Skin epidermis (tissue), 12 donors: Measurements from ENCODE around the gene RACGAP1.
A peak's percentile ranks its signal among the peaks of the same experiment; 100 is the strongest.
"Not testable (repeated sequence)": the region's sequence is repeated elsewhere in the genome, so short reads cannot be mapped to it uniquely, and the experiment has no call there.

Experiments
- H3K27ac ChIP-seq, 21 experiments: fragments of 200-600 bp; sonication (generic) in 11 of 21; one replicate each; pipeline ENCODE4 v1.5.0; 2020; ENCODE audit warnings: mild to moderate bottlenecking in 3 of 21, inconsistent platforms in 2 of 21, moderate library complexity in 2 of 21
- H3K4me3 ChIP-seq, 7 experiments: fragments of 200-600 bp; sonication (generic) in 2 of 7; one replicate each; pipeline ENCODE4 v1.5.0; 2020; ENCODE audit warnings: inconsistent platforms in 2 of 7, mild to moderate bottlenecking in 2 of 7, moderate library complexity in 1 of 7

Gene RACGAP1

GRCh38 chr12:50038336-50038735 is 13.0 kb upstream of the RACGAP1 start:
- Histone ChIP-seq H3K27ac (no peak overlapping the region), H3K4me3 (no peak overlapping the region)

- H3K4me3 ChIP-seq: peak overlapping the region; percentile 14 to 37 (median 27)
- H3K27ac ChIP-seq: peak overlapping the region in 16 of 21 experiments; percentile 4 to 78 (median 53)
These were observed 7.7 kb upstream of the RACGAP1 start for GRCh38 chr12:50032854-50033581.

DNA sequence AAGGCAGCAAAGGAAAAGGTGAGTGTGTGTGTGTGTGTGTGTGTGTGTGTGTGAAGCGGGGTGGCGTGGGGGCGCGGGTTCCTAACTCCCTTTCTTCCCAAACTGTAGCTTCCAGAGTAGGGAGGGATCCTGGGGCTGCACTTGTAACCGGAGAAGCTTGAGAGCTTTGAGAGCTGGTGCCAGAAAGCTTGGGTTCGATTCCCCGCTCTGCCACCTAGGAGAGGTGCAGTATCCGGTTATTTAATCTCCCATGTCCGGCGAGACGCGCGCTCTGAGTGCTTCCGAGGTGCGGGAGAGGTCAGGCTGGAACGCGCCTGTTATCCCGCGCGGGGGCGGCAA is 7.2 kb upstream of the RACGAP1 start:
- peak overlapping the region in 16 of 21 experiments; percentile 4 to 78 (median 53) for H3K27ac ChIP-seq
- peak overlapping the region; percentile 14 to 37 (median 27) for H3K4me3 ChIP-seq

GRCh38 chr12:50030449-50030848 is 5.2 kb upstream of the RACGAP1 start:
- not testable (repeated sequence) for H3K4me3 ChIP-seq, H3K27ac ChIP-seq

DNA sequence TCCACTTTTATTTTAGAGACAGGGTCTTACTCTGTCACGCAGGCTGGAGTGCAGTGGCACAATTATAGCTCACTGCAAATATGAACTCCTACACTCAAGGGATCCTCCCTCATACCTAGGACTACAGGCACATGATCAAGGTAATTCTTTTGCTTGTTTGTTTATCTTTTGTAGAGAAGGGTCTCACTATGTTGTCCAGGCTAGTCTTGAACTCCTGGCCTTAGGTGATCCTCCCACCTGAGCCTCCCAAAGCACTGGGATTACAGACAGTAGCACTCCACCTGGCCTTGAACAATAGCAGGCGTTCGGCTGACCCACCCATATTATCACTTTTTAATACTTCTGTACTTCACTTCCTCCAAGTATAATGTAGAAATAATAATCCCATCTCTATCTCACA is 1.4 kb upstream of the RACGAP1 start:
- Histone ChIP-seq H3K27ac (no peak overlapping the region), H3K4me3 (no peak overlapping the region)

GRCh38 chr12:50024805-50025186 is 498 bp downstream of the RACGAP1 start:
- peak overlapping the region in 20 of 21 experiments; percentile 4 to 83 (median 66) for H3K27ac ChIP-seq
- H3K4me3 ChIP-seq: peak overlapping the region; percentile 58 to 89 (median 78)

DNA sequence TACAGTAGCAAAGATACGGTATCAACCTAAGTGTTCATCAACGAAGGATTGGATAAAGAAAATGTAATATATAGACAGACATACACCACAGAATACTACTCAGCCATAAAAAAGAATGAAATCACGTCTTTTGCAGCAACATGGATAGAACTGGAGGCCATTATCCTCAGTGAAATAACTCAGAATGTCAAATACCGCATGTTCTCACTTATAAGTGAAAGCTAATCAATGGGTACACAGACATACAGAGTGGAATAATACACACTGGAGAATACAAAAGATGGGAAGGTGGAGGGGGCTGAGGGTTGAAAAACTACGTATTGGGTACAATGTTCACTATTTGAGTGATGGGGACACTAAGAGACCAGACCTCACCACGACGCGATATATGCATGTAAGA is 1.1 kb downstream of the RACGAP1 start:
- Histone ChIP-seq H3K4me3 (peak overlapping the region in 4 of 7 experiments; percentile 58 to 89 (median 72)), H3K27ac (no peak overlapping the region)

GRCh38 chr12:50022903-50023302 is 2.4 kb downstream of the RACGAP1 start:
- Histone ChIP-seq H3K27ac (no peak overlapping the region), H3K4me3 (no peak overlapping the region)

DNA sequence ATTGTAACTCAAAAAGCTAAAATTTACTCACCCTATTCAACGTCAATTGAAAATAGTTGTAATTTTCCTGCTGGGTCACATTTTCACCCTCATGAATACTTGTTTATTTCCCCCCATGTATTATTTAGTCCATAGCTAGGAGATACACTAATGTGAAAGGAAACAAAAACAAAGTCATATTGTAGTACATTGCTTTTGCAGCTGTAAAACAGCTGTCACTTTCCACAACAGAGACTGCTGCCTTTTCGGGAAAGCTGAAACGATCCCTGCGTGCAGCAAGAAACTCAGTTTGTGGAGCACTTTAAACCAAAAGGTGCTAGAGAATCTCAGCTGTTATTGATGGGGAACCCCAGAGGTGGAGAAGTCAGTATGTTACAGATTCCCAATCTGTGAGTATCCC is 4.3 kb downstream of the RACGAP1 start:
- Histone ChIP-seq H3K27ac (peak overlapping the region in 1 of 21 experiments; percentile 29), H3K4me3 (no peak overlapping the region)

- H3K4me3 ChIP-seq: no peak overlapping the region
- no peak overlapping the region for H3K27ac ChIP-seq
These were observed 5.8 kb downstream of the RACGAP1 start for GRCh38 chr12:50019524-50019923.

GRCh38 chr12:50018968-50019367 is 6.3 kb downstream of the RACGAP1 start:
- no peak overlapping the region for H3K4me3 ChIP-seq
- no peak overlapping the region for H3K27ac ChIP-seq

DNA sequence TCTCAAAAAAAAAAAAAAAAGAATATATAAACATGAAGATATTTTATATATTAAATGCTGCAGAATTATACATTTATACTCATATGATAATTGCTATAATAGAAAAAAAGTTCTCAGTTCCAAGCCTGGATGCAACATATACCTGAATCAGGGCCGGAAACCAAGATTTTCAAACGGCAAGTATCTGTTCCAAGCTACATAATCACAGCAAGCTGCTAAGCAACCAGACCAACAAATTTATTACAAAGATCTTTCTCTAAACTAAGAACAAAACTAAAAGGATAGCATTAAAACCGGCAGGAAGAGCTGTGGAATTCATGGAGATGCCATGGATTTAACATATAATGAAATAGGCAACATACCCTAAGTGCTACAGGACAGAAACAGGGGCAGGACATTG is 7.1 kb downstream of the RACGAP1 start:
- Histone ChIP-seq H3K4me3 (no peak overlapping the region), H3K27ac (peak overlapping the region in 5 of 21 experiments; percentile 33 to 63 (median 37))

DNA sequence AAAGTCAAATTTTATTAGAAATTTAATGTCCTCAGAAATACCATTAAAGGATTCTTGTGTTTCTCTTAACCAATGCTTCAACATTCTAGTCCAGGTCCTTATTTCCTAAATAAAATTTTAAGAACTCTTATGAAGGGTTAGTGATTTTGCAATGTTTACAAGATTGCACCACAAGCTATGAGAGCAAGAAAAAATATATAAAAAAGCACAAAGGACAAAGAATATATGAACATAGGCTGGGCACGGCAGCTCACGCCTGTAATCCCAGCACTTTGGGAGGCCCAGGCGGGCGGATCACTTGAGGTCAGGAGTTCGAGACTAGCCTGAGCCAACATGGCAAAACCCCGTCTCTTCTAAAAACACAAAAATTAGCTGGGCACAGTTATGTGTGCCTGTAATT is 7.7 kb downstream of the RACGAP1 start:
- Histone ChIP-seq H3K4me3 (no peak overlapping the region), H3K27ac (peak overlapping the region in 8 of 21 experiments; percentile 7 to 75 (median 37))

DNA sequence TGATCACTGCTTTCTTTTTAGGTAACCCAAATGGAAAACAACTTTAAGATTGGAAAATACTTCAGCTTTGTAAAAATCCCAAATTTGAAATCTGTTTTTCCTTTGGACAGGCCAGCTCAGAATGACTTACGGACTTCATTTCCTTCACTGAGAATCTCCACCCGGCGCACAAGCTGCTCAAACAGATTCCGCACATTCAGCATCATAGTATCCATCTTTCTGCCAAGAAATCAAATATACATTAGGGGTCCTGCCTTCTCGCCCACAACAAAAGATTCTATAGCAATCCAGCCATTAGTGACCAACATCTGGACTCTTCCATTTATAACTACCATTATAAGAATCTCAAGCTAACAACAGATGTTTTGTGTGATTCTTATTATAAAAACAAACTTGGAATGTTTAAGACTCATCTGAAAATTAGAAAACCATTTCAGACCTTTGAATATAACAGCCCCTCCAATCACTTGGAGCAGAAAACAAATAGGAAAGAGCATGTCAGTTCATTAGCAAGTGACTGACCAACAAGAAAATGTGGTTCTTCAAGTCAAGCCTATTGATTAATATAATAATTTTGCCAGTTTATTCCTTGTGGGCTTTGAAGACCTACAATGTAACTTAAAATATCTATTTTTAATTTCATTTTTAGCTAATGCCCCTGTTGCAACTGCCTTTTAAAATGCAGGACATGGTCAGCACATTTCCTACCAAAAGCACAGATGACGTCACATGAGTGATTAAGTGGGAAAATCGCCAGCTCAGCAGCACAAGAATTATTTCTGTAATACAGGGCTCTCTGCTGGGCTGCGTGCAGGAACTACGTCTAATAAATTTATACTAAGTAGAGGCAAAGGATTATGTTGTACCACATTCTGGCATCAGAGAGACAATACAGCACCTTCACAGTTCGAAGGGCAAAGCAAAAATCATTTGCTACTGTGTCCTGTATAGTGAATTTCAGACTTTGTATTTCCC is 8.5 kb downstream of the RACGAP1 start:
- peak overlapping the region in 12 of 21 experiments; percentile 4 to 75 (median 37) for H3K27ac ChIP-seq
- H3K4me3 ChIP-seq: no peak overlapping the region

- Histone ChIP-seq H3K27ac (no peak overlapping the region), H3K4me3 (no peak overlapping the region)
These were observed 11.0 kb downstream of the RACGAP1 start for GRCh38 chr12:50014342-50014741.

- Histone ChIP-seq H3K4me3 (no peak overlapping the region), H3K27ac (no peak overlapping the region)
These were observed 11.7 kb downstream of the RACGAP1 start for GRCh38 chr12:50013361-50014147.

- H3K27ac ChIP-seq: no peak overlapping the region
These were observed 18.4 kb downstream of the RACGAP1 start for GRCh38 chr12:50006754-50007442.

DNA sequence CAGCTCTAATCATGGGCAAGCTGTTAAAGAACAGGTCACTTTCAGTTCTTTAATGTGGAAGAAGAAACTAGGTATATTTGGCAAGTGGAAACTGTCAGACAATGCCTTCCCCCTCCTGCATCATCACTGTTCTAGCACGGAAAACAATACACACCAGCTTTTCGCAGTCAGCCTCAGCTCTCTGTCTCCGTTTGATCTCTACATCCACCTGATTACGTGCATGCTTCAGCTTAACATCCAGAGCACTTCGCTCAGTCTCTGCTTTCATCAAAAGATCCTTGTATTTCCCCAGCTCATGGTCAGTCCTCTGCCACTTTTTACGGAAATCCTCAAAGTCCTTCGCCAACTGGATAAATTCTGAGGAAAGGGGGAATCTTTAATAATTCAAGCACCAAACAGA is 19.0 kb downstream of the RACGAP1 start:
- no peak overlapping the region for H3K4me3 ChIP-seq
- no peak overlapping the region for H3K27ac ChIP-seq

More at GRCh38 chr12:50006754-50007442, 18.4 kb downstream of the RACGAP1 start:
- no peak overlapping the region for H3K4me3 ChIP-seq

- Histone ChIP-seq H3K27ac (no peak overlapping the region), H3K4me3 (no peak overlapping the region)
These were observed 20.1 kb downstream of the RACGAP1 start for GRCh38 chr12:50005175-50005574.
